GM12878 (cell line): ENCODE measurements around the gene LAMA5. TPM values are rescaled to one million over a fixed set of nuclear protein-coding genes. Genes with fewer than 3 reads are reported as not detected.

Experiments
- CEBPZ ChIP-seq: fragments of 150-350 bp; IDR thresholded peaks from 2 replicates; pipeline ENCODE4 v1.6.1; 2016; ENCODE audit warnings: low read depth, low read length
- CREB1 ChIP-seq: IDR thresholded peaks from 2 replicates; pipeline ENCODE4 v1.6.1; 2012; ENCODE audit warnings: low read depth, mild to moderate bottlenecking, inconsistent platforms
- CUX1 ChIP-seq: IDR thresholded peaks from 2 replicates; pipeline ENCODE4 v1.6.1; 2012; ENCODE audit warnings: improper control_type of control experiment, low read depth, low read length; ENCODE audit not compliant: insufficient replicate concordance
- HCFC1 ChIP-seq: fragments of 150-350 bp; IDR thresholded peaks from 2 replicates; pipeline ENCODE4 v1.6.1; 2014; ENCODE audit warnings: low read length
- MLLT1 ChIP-seq: fragments of 450-650 bp; IDR thresholded peaks from 2 replicates; pipeline ENCODE4 v1.6.1; 2016; ENCODE audit warnings: mild to moderate bottlenecking
- MTA3 ChIP-seq: IDR thresholded peaks from 2 replicates; pipeline ENCODE4 v1.6.1; 2012; ENCODE audit warnings: low read length, inconsistent platforms, borderline replicate concordance
- ZNF217 ChIP-seq: fragments of 450-650 bp; IDR thresholded peaks from 2 replicates; pipeline ENCODE4 v1.6.1; 2017; ENCODE audit warnings: antibody characterized with exemption, mild to moderate bottlenecking
- polyA plus RNA-seq, 11 experiments: library from polyadenylated mRNA; depleted of rRNA in 4 of 11; unstranded in 6 of 11; stranded (reverse) in 5 of 11; fragments of >200 nt; fragmentation: Nextera tagmentation in 4 of 11; fragmentation: Illumina TruSeq in 1 of 11; extraction: Ambion mirVana in 4 of 11; extraction: Trizol in 1 of 11; gene quantifications; 1 replicate in 1 of 11; 2 replicates in 10 of 11; pipeline versions ENCODE4 v1.2.1 to v1.2.3, GENCODE V29; 2011 to 2016; ENCODE audit warnings: inconsistent platforms in 2 of 11, missing spikeins in 2 of 11, low read depth in 1 of 11
- total RNA-seq, 4 experiments: library from RNA; depleted of rRNA in 3 of 4; stranded (reverse); fragments of >200 nt in 3 of 4; fragmentation: Illumina TruSeq in 1 of 4; extraction: Trizol in 1 of 4; gene quantifications; 2 replicates each; pipeline versions ENCODE4 v1.2.1 to v1.2.3, GENCODE V29; 2013 to 2021

LAMA5 gene
- total and polyA plus RNA-seq, 10 of the 15 experiments (the other 5 are each of a cell fraction or from before 2014, with no cell fraction given) = 0.09 to 3.1 (median 1.6) TPM; not detected in 3

DNA sequence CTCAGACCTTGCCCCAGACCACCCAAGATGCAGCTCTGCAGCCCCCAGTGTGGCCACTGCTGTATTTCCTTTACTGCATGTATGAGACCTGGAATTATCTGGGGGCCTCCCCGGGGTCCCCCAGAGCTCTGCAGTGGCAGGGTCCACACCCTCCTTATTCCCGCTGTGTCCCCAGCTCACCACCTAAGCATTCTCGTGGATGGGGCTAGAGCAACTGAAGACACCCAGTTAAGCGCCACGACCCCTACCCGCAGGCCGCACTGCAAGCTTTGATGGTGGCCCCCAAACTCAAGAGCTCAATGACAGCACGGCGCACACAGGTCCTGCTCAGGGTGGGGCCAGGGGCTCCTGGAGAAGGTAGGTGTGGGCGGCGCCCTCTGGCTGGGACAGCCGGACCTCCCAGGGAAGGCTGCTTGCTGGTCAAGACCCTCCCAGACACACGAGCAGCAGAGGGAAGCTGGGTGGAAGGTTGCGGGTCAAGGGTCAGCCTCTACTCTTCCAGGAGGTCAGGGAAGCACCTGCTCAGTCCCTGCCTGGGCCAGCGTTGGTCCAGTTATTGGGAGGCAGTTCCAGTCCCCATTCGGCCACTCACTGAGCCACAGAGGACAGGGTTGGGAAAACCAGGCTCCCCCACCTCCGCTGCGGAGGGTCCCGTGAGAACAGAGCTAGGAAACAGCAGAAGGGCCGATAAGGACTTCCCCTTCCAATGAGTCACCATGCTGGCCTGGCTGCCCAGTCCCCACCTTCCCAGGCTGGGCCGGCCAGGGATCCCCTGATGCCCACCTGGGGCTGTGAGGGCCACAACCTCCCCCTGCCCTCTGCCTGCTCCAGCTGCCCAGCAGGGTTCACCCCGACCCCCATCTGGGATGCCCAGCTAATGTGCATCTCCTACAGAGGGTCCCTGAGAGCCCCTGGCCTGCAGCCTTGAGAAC, 2.9 kb downstream of the LAMA5 start (continued):
- TF ChIP-seq CUX1 (no peak), HCFC1 (no peak), ZNF217 (no peak), MLLT1 (no peak), MTA3 (no peak), CEBPZ (no peak), CREB1 (no peak)
